HUDEP-2 (cell line): ENCODE data around the gene CRYGN.

Experiments used
- DNase-seq, 76 experiments: peaks; one replicate each; lab custom pipeline; 2025; ENCODE audit not compliant: unreplicated experiment in 76 of 76; lab: John Stamatoyannopoulos, UW

CRYGN gene

DNA sequence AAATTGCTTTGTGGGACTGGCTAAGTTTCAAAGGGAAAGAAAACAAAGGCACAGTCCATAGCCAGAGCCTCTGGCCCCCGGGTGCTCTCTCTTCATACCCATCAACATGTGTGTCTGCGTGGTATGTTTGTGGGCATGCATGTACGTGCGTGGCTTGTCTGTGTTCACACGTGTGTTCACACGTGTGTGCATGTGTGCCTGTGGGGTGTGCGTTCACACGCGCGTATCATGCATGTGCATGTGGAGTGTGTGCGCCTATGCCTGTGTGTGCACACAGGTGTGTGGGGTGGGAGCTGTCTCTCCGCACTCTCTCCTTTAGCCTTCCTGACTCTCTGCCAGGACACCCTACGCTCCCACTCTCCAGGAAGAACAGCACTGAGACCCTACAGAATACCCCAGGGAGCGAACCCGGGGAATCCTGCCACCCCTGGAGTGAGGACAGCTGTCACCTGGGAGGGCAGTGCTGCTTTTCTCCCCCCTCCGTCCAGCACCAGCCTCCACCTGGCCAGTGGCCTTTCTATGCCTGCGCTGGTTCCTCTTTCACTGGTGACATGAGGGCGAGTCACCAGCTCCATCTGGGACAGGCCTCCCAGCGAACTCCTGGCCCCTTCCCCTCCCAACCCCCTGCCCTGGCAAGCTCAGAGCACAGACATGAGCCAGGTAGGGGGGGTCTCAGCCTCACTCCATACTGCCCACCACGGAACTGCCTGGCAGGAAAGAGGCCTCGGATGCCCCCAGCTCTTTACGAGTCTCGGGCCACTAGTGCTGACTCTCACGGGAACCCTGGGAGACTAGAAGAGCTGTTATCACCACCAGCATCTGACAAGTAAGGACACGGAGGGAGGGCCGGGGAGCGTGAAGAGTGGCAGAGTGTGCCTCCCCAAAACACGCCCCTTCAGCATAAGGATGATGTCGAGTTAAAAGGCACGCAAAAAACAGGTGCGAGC, 46.6 kb downstream of the CRYGN start:
- DNase-seq = no peak

DNA sequence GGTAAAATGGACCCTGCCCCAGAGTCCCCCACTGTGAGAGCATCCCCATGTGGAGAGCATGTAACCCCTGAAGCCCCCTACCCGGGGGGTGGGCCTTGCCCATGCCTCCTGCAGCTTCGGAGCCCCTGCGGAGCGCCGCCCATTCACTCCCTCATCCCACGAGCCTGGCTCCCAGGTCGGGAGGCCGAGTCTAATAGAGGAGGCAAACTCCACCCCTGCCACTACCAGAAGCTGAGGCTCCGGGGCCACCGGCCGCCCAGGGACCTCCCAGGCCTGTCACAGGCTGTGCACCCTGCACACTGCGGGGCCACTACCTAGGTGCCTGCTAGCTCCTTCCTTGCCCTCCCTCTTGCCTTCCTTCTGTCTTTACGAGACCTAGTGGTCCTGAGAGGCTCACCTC, 47.5 kb downstream of the CRYGN start:
- DNase-seq = no peak

DNA sequence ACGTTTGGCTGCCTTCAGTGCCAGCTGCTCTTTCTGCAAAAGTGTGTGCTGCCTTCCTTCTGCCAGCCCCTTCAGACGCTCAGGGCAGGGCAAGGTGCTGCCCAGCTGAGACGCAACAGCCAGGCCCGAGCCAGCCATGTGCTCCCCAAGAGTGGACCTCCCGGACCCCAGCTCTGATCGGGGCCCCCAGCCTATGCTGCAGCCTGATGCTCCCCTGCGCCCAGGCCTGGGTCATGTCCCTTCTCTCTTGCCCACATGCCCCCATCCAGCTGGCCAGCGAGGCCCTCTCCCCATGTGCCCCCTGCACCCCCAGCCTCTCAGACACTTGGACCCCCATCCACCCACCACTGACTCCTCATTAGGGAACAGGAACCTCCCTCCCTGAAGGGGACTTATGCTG, 47.9 kb downstream of the CRYGN start:
- DNase-seq = no peak

DNA sequence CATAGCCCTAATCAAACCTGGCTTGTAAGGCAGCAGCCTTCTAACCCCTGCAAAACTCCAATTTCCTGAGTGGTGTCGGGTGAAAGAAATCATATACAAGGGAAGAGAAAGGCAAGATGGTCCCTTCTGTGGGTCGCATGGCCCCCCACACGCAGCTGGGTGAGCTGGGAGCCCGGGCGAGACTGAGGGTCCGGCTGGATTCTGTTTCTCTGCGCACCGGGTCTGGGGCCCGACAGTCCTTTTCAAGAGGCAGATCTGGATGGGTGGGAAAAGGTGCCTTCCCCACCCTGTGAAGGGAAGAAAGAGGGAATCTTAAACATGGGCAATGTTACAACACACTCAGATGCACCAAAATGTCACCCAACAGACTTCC, 48.6 kb downstream of the CRYGN start:
- DNase-seq = no peak

DNA sequence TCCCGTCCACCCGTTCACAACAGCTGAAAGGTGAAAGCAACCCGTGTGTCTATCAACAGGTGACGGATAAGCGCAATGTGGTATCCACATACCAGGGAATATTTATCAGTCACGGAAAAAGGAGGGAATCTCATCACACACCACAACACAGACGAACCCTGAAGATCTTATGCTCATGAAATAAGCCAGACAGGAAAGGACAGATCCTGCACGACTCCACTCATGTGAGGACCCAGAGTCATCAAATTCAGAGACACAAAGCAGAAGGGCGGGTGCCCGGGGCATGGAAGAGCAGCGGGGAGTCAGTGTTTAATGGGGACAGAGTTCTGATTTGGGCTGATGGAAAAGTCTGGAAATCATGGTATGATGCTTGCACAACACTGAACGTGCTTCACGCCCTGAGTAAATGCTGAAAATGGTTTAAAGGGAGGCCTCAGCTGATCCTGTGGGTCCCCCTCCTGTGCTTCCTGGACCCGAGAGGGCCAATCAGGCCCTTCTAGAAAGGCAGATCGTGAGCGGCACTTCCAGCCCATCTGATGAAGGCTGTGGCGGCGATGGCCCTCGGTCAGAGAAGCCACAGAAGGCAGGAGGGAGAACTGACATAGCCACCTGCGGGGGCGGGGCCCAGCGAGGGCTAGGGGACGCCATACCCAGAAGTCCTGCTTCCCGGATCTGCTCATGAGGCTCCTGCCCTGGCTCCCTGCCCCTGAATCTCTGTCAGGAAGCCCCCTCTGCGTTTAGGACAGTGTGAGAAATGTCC, 49.2 kb downstream of the CRYGN start:
- DNase-seq = no peak

DNA sequence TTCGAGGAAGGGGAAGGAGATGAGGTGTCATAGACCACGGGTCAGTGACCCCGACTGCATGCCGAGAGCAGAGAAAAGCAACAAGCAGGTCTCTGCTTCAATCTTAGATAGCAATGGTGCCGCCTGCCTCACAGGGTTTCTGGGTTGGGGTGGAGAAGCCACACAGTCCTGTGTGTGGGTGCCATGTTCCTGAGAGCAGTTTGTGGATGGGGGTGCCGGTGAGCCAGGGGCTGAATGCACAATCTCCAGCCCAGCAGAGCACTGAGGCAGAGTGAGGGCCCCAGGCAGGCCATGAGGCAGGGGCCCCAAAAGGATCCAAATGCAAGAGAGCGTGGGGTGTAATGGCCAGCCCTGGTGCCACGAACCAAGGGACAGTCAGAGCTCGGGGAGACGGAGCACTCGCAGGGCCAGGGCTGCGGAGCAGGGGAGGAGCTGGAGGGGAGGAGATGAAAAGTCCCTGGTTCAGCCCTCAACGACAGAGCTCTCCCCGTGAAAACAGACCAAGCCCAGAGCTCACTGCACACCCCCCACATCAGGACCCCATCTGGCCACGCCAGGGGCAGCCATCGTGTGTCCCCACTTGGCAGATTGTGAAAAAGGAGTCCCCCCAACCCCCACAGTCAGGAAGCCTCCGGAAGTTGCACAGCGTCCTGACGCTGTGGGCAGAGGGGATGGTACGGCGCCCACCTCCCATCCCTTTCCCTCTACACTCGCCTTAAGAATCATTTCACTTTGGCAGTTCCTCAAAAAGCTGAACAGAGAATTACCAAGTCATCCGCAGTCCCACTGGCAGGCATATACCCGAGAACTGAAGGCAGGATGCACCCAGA, 50.0 kb downstream of the CRYGN start:
- no peak for DNase-seq

DNA sequence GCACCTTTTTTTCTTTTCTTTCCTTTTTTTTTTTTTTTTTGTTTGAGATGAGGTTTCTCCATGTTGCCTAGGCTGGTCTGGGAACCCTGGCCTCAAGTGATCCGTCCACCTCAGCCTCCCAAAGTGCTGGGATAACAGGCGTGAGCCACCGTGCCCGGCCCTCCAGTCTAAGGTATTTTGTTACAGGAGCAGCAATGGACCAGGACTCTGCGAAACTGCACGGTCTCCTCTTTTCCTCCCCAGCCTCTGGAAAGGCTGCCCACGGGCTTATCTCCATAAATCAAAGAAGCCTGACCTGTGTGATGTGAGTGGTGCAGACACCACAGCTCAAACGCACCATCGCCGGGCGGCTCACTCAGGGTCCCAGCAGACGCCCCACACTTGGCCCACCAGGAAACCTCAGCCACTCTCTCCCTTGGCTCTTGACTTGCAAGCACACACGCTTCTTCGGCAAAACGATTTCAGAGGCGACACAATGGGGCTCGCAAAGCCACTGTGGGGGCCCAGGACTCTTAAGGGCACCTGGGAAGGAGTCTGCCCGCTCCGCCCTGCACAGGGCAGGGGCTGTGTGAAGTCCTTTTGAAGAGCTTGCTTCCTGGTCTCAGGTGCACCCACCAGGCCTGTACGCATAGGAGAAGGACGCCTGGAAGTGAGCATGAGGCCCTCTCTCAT, 50.7 kb downstream of the CRYGN start:
- no peak for DNase-seq

DNA sequence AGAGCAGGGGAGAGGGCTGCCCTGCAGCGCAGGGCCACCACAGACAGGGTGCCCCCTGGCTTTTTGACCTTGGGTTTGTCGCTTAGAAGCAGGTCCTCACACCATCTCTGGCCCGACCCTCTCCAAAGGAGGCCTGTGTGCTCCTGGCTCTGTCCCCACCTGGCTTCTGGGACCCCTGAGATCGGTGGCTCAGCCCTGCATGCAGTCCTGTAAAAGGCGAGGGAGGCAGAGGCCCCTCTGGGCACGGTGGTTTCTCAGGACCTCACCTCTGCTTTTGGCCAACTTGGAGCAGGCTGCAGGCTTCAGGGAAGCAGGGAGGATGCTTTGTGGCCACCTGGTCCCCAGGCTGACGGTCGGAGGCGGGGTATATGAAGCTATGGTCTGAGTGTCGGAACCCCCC, 51.5 kb downstream of the CRYGN start:
- no peak for DNase-seq

DNA sequence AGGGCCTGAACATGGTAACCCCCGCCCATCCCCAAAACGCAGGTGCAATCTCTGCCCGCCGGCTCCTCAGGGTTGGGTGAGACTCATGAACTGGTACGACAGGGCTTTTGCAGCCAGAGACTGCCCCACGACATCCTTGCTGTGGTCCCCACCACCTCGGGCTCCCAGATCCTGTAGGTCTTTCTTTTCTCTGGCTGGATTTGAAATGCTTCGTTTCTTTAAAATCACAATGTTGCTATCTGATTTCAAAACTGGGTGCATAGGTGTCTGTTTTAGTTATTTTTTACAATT, 52.0 kb downstream of the CRYGN start:
- no peak for DNase-seq

DNA sequence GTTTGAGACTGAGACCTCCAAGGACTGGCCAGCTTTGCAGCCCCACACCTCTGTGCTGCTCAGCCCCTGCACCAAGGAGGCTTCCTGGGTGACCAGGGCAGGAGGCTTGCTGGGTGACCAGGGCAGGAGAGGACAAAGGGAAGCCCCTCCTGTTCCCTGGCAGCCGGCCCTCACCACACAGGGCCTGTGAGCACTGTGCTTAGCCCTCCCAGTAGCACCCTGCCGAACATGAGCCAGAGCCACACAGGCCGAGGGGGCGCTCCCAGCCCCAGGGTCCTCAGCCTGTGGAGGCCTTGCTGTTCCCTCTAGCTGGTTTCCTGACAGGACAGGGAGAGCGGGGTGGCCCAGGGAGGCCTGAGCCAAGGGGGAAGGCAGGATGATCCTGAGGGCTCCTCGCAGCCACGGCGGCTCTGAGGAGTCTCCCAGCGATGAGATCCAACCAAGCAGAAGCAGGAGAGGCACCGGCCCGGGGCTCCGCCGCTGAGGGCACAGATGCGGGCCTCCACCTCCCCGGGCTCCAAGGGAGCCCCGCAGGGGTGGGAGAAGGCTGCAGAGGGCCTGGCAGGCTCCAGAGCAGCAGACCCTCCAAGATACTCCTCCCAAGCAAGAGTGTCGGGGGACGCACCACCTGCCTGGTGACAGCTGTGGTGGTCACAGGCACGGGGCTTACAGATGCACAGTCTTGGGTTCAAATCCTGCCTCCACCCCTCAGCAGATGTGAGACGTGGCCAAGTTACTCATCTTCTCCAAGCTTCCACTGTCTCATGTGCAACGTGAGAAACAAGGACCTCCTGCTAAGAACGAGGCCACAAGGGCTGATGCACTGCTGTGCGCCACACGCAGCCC, 52.6 kb downstream of the CRYGN start:
- no peak for DNase-seq

DNA sequence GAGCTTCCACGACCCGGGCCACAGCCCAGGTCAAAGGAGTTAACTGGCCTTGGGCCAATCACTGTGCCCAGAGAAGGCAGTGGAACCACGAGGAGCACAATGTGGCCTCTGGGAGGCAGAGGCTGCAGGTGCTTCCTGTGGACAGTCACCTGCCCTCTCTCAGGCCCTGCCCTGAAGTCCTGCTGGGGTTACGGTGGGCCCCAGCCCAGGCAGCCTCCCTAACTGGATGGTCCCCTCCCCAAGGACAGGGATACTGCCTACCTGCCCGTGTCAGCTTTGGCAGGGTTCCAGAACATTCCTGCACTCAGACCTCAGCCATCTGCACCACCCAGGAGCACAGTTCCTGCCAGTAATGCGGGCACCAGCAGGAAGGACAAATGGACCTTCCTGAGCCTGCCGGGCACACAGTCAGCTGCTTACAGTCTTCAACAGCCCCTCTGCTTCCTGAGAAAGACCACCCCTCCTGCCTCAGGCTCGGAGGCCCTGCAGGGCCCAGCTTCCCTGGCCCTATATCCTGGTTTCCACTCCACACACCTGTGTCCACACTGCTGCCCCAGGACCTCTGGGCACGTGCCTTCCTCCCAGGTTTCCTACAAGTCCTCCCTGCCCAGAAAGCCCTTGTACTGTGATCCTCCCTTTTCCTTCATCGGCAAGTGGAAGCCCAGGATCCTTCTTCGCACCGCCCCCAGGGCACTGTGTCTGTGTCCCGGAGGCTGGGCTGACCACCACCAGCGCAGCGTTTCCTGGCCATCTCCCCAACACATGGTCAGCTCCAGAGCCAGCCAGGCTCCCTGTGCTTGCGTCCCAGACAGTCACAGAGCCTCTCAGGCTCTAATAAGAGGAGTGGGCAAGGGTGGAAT, 53.4 kb downstream of the CRYGN start:
- no peak for DNase-seq

DNA sequence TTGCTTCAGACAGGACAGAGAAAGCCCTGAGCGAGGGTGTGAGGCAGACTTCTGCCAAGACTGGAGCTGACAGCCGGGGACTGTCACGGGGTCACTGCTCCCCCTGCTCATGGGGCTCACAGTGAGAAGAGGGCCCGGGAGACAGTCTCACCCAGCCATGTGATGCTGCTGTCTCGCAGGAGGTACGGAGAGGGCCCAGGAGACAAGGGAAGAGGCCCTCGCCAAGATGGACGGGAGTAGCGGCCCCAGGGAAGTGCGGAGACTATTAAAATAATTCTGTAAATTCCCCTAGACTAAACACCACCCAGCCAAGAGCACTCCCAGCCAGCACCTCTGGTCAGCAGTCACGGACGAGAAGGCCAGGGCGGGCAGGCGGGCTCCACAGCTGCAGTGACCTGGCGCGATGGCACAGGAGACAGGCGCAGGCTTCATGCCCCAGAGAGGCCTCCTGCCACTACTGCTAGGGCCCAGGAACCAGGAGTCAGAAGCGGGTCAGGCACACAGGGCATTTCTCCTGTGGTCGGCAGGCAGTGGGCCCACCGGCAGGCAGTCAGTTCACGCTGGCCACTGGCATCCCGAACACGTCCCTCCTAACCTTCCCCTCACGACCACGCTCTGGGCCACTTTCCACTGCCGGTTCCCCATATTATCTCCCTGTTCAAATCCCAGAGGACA, 54.2 kb downstream of the CRYGN start:
- DNase-seq = no peak

DNA sequence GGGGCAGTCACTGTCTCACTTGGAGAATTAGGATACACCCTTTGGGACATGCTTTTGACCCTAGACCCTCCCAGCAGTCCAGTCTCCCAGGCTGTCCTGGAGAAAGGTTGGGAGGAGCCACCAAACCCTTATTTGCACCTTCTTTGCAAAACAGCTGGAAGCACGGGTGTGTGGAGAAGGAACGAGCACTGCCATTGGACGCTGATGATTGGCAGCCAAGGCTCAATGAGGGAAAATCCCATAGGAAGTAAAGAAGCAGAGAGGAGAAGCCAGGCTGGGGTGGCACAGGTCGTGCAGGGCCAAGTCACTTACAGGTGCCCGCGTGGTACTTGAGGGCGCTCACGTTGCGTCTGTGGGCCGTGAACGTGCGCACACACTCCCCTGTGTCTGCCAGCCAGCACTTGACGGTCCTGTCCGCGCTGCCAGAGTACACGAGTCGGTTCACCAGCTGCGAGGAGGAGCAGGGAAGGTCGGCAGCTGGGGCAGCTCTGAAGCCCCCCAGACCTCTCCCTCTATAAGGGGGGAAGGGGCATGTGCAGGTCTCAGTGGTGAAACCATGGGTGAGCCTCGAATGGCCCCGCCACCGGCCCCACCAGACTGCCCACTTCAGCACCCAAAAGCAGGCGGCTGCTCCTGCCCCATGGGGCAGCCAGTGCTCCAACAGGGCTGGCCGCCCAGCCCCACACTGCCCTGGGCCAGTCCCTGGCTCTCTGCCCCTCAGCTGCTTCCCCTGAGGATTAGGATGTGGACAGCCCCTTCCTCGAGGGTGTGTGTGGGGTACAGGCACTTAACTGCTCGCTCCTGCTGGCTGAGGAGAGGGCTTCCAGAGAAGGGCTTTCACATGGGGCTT, 54.9 kb downstream of the CRYGN start:
- DNase-seq = no peak

DNA sequence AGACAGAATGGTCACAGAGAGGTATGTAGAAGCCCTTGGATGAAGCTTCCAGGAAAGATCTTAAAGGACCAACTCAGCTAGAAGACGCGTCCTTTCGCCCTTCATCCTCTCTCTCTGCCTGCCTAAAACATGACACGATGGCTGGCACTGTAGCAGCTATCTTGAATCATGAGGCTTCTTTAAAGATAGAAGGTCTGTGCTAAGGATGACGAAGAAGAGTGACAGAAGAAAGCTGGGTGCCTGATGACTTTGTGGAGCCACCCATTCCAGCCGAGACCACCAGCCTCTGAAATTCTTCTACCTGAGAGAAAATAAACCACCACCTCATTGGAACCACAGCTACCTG, 55.6 kb downstream of the CRYGN start:
- DNase-seq = no peak

DNA sequence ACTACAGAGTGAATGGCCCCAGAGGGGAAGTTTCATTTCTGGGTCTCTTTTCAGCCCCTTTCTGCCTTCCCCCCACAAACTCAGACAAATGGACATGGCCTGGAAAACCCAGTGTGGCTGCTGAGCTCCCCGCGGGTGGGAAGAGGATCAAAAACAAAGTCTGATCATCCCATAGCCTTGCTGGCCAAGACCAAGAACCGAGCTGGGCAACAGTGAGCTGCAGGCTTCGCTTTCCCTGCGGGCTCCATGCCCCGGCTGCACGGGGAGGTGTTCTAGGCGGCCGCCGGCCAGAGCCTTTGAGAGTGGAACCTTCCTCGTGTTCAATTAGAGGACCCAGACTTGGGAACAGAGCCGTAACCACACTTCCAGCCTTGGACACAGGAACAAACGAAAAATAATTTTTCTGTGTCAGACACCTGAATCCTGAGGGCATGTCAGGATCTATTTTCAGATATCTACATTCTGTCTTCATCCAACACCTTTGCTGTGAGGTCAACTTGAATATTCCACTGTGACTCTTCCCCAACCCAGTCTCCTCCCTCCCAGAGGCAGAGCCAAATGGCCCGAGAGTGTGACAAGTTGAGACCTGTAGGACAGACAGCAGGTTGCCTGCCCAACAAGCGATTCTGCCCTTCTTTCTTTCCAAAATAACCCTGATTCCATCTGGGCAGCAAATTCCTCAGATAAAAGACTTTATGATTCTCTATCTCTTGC, 56.1 kb downstream of the CRYGN start:
- DNase-seq = no peak

DNA sequence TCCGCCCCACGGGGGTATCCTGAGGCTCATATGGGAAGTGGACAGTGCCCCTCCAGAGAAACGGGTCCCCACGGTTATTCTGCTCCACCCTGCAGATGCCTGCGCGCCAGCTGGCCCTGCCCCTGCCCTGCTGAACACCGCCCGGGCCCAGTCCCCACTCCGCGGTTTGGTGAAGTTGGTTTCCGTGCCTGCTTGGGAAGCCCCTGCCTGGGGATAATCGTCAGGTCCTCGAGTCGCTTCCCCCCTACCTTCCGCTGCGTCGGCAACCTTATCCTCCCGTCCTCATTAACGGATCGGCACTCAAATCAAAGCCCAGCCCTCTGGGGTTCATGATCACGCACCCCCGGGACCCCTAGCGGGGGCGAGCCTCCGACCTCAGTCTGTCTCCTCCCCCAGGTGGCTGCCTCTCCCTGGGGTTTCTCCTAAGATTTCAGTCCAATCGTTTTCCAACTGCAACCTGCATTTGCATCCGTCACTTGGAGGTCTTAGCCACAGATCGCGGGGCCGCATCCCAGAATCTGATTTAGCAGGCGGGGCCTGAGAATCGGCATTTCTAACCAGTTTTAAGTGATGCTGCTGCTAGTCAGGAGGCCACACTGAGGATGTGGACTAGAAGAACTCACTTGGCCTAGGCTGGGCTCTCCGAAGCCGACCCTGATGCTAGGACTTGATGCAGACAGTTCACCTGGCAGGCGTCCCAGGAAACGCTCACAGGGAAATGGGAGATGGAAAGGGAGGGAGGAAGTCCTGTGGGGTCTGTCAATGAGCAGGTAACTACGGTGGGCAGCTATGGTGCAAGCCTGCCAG, 57.7 kb downstream of the CRYGN start:
- no peak for DNase-seq
